ENCODE data around the gene LAIR1.

DNA sequence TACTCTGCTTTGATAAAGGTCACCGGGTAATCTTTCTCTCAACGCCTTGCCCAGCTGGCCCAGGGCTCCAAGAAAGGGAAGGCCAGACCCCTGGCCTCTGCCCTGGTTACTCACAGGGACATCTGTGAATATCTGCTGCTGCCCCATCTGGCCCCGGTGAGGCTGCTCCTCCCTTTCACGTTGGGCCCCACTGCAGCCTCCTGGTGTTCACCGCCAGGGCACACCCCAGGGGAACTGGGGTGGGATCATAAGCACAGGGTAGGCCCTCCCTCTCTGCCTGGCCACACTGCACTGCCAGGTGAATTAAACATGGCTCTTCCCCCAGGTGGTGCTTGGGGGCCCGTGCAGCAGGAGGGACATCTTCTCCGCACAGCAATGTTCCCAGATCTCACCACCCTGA, 12.7 kb downstream of the LAIR1 start:
- TF ChIP-seq, protein P1, sequence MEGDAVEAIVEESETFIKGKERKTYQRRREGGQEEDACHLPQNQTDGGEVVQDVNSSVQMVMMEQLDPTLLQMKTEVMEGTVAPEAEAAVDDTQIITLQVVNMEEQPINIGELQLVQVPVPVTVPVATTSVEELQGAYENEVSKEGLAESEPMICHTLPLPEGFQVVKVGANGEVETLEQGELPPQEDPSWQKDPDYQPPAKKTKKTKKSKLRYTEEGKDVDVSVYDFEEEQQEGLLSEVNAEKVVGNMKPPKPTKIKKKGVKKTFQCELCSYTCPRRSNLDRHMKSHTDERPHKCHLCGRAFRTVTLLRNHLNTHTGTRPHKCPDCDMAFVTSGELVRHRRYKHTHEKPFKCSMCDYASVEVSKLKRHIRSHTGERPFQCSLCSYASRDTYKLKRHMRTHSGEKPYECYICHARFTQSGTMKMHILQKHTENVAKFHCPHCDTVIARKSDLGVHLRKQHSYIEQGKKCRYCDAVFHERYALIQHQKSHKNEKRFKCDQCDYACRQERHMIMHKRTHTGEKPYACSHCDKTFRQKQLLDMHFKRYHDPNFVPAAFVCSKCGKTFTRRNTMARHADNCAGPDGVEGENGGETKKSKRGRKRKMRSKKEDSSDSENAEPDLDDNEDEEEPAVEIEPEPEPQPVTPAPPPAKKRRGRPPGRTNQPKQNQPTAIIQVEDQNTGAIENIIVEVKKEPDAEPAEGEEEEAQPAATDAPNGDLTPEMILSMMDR (conservative IDR thresholded peaks at IDR 0.05) = no peak
- TF ChIP-seq ZFX (IDR thresholded peaks at IDR 0.05) = no peak
